T-helper 1 cell treated with Interleukin-12 subunit alpha and Interleukin-12 subunit beta and Interleukin-4 antibody, amounts not matched to agents 30 ng/mL and 1 ng/mL, for 36 hours (primary cell): ENCODE data around the gene CCL23. TPM values are rescaled to one million over a fixed set of nuclear protein-coding genes. Genes with fewer than 3 reads are reported as not detected.

Experiments
- intact Hi-C: fragments of 100-400 bp; cut with micrococcal nuclease; formaldehyde crosslinking; loops from one replicate; pipeline ENCODE4 v1.15.1; 2024
- total RNA-seq: library from RNA; stranded (reverse); gene quantifications from 2 replicates; pipeline ENCODE4 v1.2.3, GENCODE V29; 2022

Gene CCL23
- total RNA-seq, 1 donor from 2014 or later = not detected

GRCh38 chr17:35972066-35972465 is 45.7 kb downstream of the CCL23 start:
- intact Hi-C loops = no loop called here

- intact Hi-C loops = loop anchor here (1.0 to 2.0 kb wide), 4 partner anchors 103 to 514 kb away; no protein-coding TSS in a partner anchor
Observed at GRCh38 chr17:35969558-35970380, 48.0 kb downstream of the CCL23 start.

- intact Hi-C loops = loop anchor here (1.0 to 2.0 kb wide), 4 partner anchors 104 to 515 kb away; no protein-coding TSS in a partner anchor
Observed at GRCh38 chr17:35968520-35969054, 49.2 kb downstream of the CCL23 start.

GRCh38 chr17:35965272-35965671 is 52.5 kb downstream of the CCL23 start:
- intact Hi-C loops = no loop called here

- intact Hi-C loops = no loop called here
Observed at GRCh38 chr17:35963663-35964062, 54.1 kb downstream of the CCL23 start.

Other genes starting within 250 kb of the CCL23 start
- not detected in 2 replicates for gene MMP28, start 222.3 kb downstream of the CCL23 start, total RNA-seq
- 275 and 280 TPM in 2 replicates for gene TAF15, start 208.5 kb downstream of the CCL23 start, total RNA-seq
- gene HEATR9, start 149.1 kb downstream of the CCL23 start, total RNA-seq = 0.56 and 0.85 TPM in 2 replicates
- 112 and 114 TPM in 2 replicates for gene CCL5, start 137.6 kb downstream of the CCL23 start, total RNA-seq
- 6.1 and 6.3 TPM in 2 replicates for gene RDM1, start 87.2 kb downstream of the CCL23 start, total RNA-seq
- gene LYZL6, start 74.3 kb downstream of the CCL23 start, total RNA-seq = not detected in 2 replicates
- not detected in 2 replicates for gene CCL16, start 36.5 kb downstream of the CCL23 start, total RNA-seq
- not detected in 2 replicates for gene CCL14, start 31.2 kb downstream of the CCL23 start, total RNA-seq
- gene CCL15, start 16.4 kb downstream of the CCL23 start, total RNA-seq = not detected in 2 replicates
- gene CCL18, start 46.3 kb upstream of the CCL23 start, total RNA-seq = not detected in 2 replicates
- 114 and 123 TPM in 2 replicates for gene CCL3, start 72.2 kb upstream of the CCL23 start, total RNA-seq
- gene CCL4, start 85.9 kb upstream of the CCL23 start, total RNA-seq = 101 and 115 TPM in 2 replicates
- 12.9 and 14.1 TPM in 2 replicates for gene TBC1D3B, start 158.7 kb upstream of the CCL23 start, total RNA-seq
- gene CCL3L1, start 178.8 kb upstream of the CCL23 start, total RNA-seq = 3.8 and 6.9 TPM in 2 replicates
- 10.2 and 10.8 TPM in 2 replicates for gene CCL4L2, start 193.1 kb upstream of the CCL23 start, total RNA-seq
- 0.69 and 2.6 TPM in 2 replicates for gene TBC1D3I, start 246.6 kb upstream of the CCL23 start, total RNA-seq